CD4-positive, alpha-beta T cell treated with Interleukin-12 subunit alpha and Interleukin-12 subunit beta, for 1 hour (primary cell): ENCODE data around the gene CLDN7.

Experiments
- DNase-seq: peaks from one replicate; pipeline ENCODE4 v3.0.0-alpha.2; 2020

Gene CLDN7

GRCh38 chr17:7235693-7236665 lies 26.3 kb downstream of the CLDN7 start:
- no peak for DNase-seq

- DNase-seq = peak; percentile 96
These were observed 28.0 kb downstream of the CLDN7 start, which contains the start of gene DVL2 for GRCh38 chr17:7234083-7234951. Gene DVL2, minus strand, starts transcription at chr17:7234517. Its CDS starts 255 bp downstream, at chr17:7234262.

- DNase-seq = no peak
These were observed 28.6 kb downstream of the CLDN7 start for GRCh38 chr17:7233701-7234082.

GRCh38 chr17:7232114-7232513 lies 30.2 kb downstream of the CLDN7 start:
- DNase-seq = no peak

- DNase-seq = no peak
These were observed 32.8 kb downstream of the CLDN7 start for GRCh38 chr17:7229504-7229903.

GRCh38 chr17:7228920-7229319 lies 33.4 kb downstream of the CLDN7 start:
- DNase-seq = no peak

- no peak for DNase-seq
These were observed 35.3 kb downstream of the CLDN7 start for GRCh38 chr17:7226721-7227710.

- DNase-seq = no peak
These were observed 36.5 kb downstream of the CLDN7 start for GRCh38 chr17:7225711-7226331.

GRCh38 chr17:7224661-7225111 lies 37.6 kb downstream of the CLDN7 start:
- DNase-seq = no peak

- no peak for DNase-seq
These were observed 38.2 kb downstream of the CLDN7 start for GRCh38 chr17:7224110-7224509.

- DNase-seq = no peak
These were observed 38.9 kb downstream of the CLDN7 start for GRCh38 chr17:7223375-7223774.

- DNase-seq = no peak
These were observed 39.3 kb downstream of the CLDN7 start for GRCh38 chr17:7222972-7223292.

GRCh38 chr17:7222093-7222971 lies 39.9 kb downstream of the CLDN7 start:
- no peak for DNase-seq

GRCh38 chr17:7221278-7222092 lies 40.8 kb downstream of the CLDN7 start:
- no peak for DNase-seq

- DNase-seq = peak; percentile 71
These were observed 41.5 kb downstream of the CLDN7 start for GRCh38 chr17:7220593-7221277.

- peak; percentile 83 for DNase-seq
These were observed 42.3 kb downstream of the CLDN7 start, which contains the start of the genes ACADVL and DLG4 for GRCh38 chr17:7219812-7220592. Gene ACADVL, plus strand, starts transcription at chr17:7219938. Its CDS starts 47 bp downstream, at chr17:7219985. Gene DLG4, minus strand, starts transcription at chr17:7219836.

- no peak for DNase-seq
These were observed 43.0 kb downstream of the CLDN7 start for GRCh38 chr17:7219229-7219811.

- DNase-seq = no peak
These were observed 43.5 kb downstream of the CLDN7 start for GRCh38 chr17:7218758-7219157.
